HCT116 (cell line): ENCODE results near the gene LRRC47. TPM values are rescaled to one million over a fixed set of nuclear protein-coding genes. Genes with fewer than 3 reads are reported as not detected.

ENCODE experiments used
- ATAC-seq: fragments of 200-7000 bp; cut with Tn5 transposase; 2 replicates; pipeline ENCODE4 v1.9.1; 2020; ENCODE audit warnings: mild to moderate bottlenecking, moderate library complexity
- BruUV-seq: library from RNA; stranded (reverse); fragments of 400-500 nt; replicated peaks from 2 replicates; lab custom pipeline; 2021; lab: Mats Ljungman, UMichigan
- CTCF ChIA-PET: fragments of 300-600 bp; sonication (Branson Sonifier 250); formaldehyde crosslinking; loops from one replicate; lab custom pipeline; 2021; ENCODE audit warnings: antibody characterized with exemption; lab: Charles Lee
- POLR2A ChIA-PET: fragments of 300-600, 350-600 bp; sonication (Branson Sonifier 250); formaldehyde crosslinking; loops from one replicate; lab custom pipeline; 2021; ENCODE audit warnings: antibody characterized with exemption; lab: Charles Lee
- RAD21 ChIA-PET, 2 experiments: fragments of 300-600 bp; sonication (Branson Sonifier 250); formaldehyde crosslinking; loops; one replicate each; lab custom pipeline; 2023; ENCODE audit warnings: low total read pairs in 2 of 2; ENCODE audit not compliant: uncharacterized antibody in 2 of 2, unreplicated experiment in 2 of 2, low non-redundant PET in 1 of 2; lab: Charles Lee
- DNase-seq: peaks from one replicate; pipeline ENCODE4 v3.0.0-alpha.2; 2010; ENCODE audit warnings: low read depth, low spot score
- H2AFZ ChIP-seq: fragments of 200-600 bp; shearing (Covaris generic), sonication (generic); 2 replicates; pipeline ENCODE4 v1.6.1; 2017; ENCODE audit warnings: low read depth, mixed run types, mixed read lengths, antibody characterized with exemption, low read length; ENCODE audit not compliant: poor library complexity, severe bottlenecking
- H3K27ac ChIP-seq: 2 replicates; pipeline ENCODE4 v1.5.1; 2012; ENCODE audit warnings: low read depth, low read length
- H3K27me3 ChIP-seq: fragments of 200-600 bp; sonication (generic); 2 replicates; pipeline ENCODE4 v1.6.1; 2016; ENCODE audit warnings: mixed run types, low read length, mixed read lengths; ENCODE audit not compliant: insufficient read depth
- H3K36me3 ChIP-seq, 2 experiments: fragments of 200-500 bp in 1 of 2; fragments of 200-600 bp in 1 of 2; sonication (Bioruptor generic) in 1 of 2; sonication (generic) in 1 of 2; 2 replicates each; pipeline versions ENCODE4 v1.5.1 to v1.6.1; 2014 to 2016; ENCODE audit warnings: low read length in 2 of 2, inconsistent platforms in 1 of 2, mixed read lengths in 1 of 2, mixed run types in 1 of 2; ENCODE audit not compliant: insufficient read depth in 2 of 2, control insufficient read depth in 1 of 2
- H3K4me1 ChIP-seq, 2 experiments: fragments of 200-600 bp in 1 of 2; sonication (generic) in 1 of 2; 2 replicates each; pipeline versions ENCODE4 v1.5.1 to v1.6.1; 2012 to 2017; ENCODE audit warnings: low read length in 2 of 2, inconsistent platforms in 1 of 2, mild to moderate bottlenecking in 1 of 2, mixed read lengths in 1 of 2, mixed run types in 1 of 2, moderate library complexity in 1 of 2; ENCODE audit not compliant: insufficient read depth in 2 of 2, control insufficient read depth in 1 of 2
- H3K4me2 ChIP-seq: fragments of 200-600 bp; sonication (generic); 2 replicates; pipeline ENCODE4 v1.6.1; 2017; ENCODE audit warnings: mixed run types, low read length, mixed read lengths
- H3K4me3 ChIP-seq, 2 experiments: fragments of 200-600 bp in 1 of 2; sonication (generic) in 1 of 2; replicated peaks in 1 of 2; 2 replicates each; pipeline ENCODE4 v1.5.1; 2011 to 2016; ENCODE audit warnings: low read length in 2 of 2, control low read depth in 1 of 2, low read depth in 1 of 2, mild to moderate bottlenecking in 1 of 2, mixed read lengths in 1 of 2, mixed run types in 1 of 2
- H3K79me2 ChIP-seq: fragments of 200-600 bp; sonication (generic); 2 replicates; pipeline ENCODE4 v1.6.1; 2017; ENCODE audit warnings: mild to moderate bottlenecking, mixed run types, low read length, moderate library complexity, mixed read lengths; ENCODE audit not compliant: insufficient read depth
- H3K9ac ChIP-seq: fragments of 200-600 bp; sonication (generic); 2 replicates; pipeline ENCODE4 v1.6.1; 2016; ENCODE audit warnings: low read length, mixed read lengths
- H3K9me2 ChIP-seq: fragments of 200-600 bp; sonication (generic), shearing (Covaris generic); 2 replicates; pipeline ENCODE4 v1.6.1; 2017; ENCODE audit warnings: mixed run types, mild to moderate bottlenecking, moderate library complexity; ENCODE audit not compliant: insufficient read depth
- H3K9me3 ChIP-seq, 2 experiments: fragments of 200-500 bp in 1 of 2; fragments of 200-600 bp in 1 of 2; sonication (Bioruptor generic) in 1 of 2; sonication (generic) in 1 of 2; 2 replicates each; pipeline ENCODE4 v1.6.1; 2014 to 2017; ENCODE audit warnings: low read length in 2 of 2, mixed read lengths in 2 of 2, inconsistent platforms in 1 of 2, low read depth in 1 of 2, mild to moderate bottlenecking in 1 of 2, mixed run types in 1 of 2, moderate library complexity in 1 of 2; ENCODE audit not compliant: control insufficient read depth in 1 of 2, insufficient read depth in 1 of 2
- H4K20me1 ChIP-seq: fragments of 200-600 bp; sonication (generic), shearing (Covaris generic); 2 replicates; pipeline ENCODE4 v1.6.1; 2017; ENCODE audit warnings: mixed run types, mild to moderate bottlenecking, moderate library complexity; ENCODE audit not compliant: insufficient read depth
- CBX3 ChIP-seq: IDR thresholded peaks from 2 replicates; pipeline ENCODE4 v1.6.1; 2012; ENCODE audit warnings: low read depth
- CTCF ChIP-seq, 3 experiments: fragments of 200-600 bp in 1 of 3; sonication (generic) in 1 of 3; IDR thresholded peaks in 2 of 3; conservative IDR thresholded peaks in 1 of 3; 2 replicates each; pipeline ENCODE4 v1.5.1; 2012 to 2017; ENCODE audit warnings: low read depth in 2 of 3, low read length in 2 of 3, antibody characterized with exemption in 1 of 3, borderline replicate concordance in 1 of 3, control low read depth in 1 of 3, mild to moderate bottlenecking in 1 of 3, mixed read lengths in 1 of 3, mixed run types in 1 of 3, moderate library complexity in 1 of 3; ENCODE audit not compliant: insufficient read depth in 1 of 3
- EZH2phosphoT487 ChIP-seq: fragments of 200-600 bp; IDR thresholded peaks from 2 replicates; pipeline ENCODE4 v1.6.1; 2018; ENCODE audit warnings: antibody characterized with exemption, borderline replicate concordance
- JUND ChIP-seq: IDR thresholded peaks from 2 replicates; pipeline ENCODE4 v1.6.1; 2012
- POLR2A ChIP-seq: IDR thresholded peaks from 2 replicates; pipeline ENCODE4 v1.7.0; 2011; ENCODE audit warnings: borderline replicate concordance; ENCODE audit not compliant: insufficient read depth, insufficient read length; ENCODE audit errors: extremely low read depth
- SP1 ChIP-seq: IDR thresholded peaks from 2 replicates; pipeline ENCODE4 v1.6.1; 2012; ENCODE audit warnings: low read depth
- SRF ChIP-seq: IDR thresholded peaks from 2 replicates; pipeline ENCODE4 v1.6.1; 2012; ENCODE audit warnings: low read depth
- TCF7L2 ChIP-seq: IDR thresholded peaks from 2 replicates; pipeline ENCODE4 v1.7.0; 2011; ENCODE audit warnings: borderline replicate concordance, inconsistent platforms; ENCODE audit not compliant: insufficient read depth, insufficient read length; ENCODE audit errors: extremely low read depth
- ZFX ChIP-seq: fragments of 450-650 bp; IDR thresholded peaks from 2 replicates; pipeline ENCODE4 v1.6.1; 2017
- intact Hi-C: fragments of 100-400 bp; cut with micrococcal nuclease; formaldehyde crosslinking; loops from 2 replicates; pipeline ENCODE4 v1.10.0; 2022
- total RNA-seq: library from RNA; stranded (reverse); gene quantifications from one replicate; pipeline ENCODE4 v1.2.1, GENCODE V29; 2021; ENCODE audit not compliant: unreplicated experiment

The LRRC47 gene
- total RNA-seq, 1 experiment from 2014 or later, result 48.0 TPM

DNA sequence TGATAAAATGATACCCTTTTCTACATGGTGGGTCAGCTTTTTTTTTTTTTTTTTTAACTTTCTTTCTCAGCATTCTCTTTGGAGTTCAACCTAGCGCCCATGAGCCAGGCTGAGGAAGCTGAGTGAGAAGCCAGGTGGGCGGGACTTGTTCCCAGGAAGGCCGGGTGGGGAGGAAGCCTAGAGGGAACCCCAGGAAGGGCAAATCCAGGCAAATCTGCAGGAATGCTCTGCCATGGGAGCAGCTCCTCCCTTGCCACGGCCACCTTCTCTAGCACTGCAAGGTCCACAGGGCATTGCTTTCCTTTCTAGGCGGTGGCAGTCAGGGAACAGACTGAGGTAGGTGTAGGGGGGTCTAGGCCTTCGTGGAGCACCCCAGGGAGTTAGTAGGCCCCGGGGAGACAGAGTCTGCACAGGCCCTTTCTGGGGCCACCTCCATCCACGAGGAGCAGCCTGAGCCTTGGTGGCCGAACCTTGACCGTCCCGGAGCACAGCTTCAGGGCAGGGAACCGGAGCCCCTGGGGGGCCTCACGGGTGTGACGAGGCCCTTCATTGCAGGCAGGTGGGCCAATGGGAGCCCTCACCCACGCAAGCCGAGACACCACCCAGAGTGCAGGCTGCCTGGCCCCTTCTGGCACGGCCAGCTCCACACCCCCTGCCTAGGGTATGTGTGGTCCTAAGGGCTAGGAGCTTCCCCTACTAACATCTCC, 62.3 kb downstream of the LRRC47 start:
- POLR2A ChIA-PET, result no interaction called here
- no peak for TF ChIP-seq CTCF (IDR thresholded peaks at IDR 0.05 in 2 of 3, conservative IDR thresholded peaks at IDR 0.05 in 1 of 3; ENCODE audit: borderline replicate concordance in 1 of 3, insufficient read depth in 1 of 3, low read depth in 2 of 3, low read length in 2 of 3)
- no peak for TF ChIP-seq JUND
- no peak for TF ChIP-seq SP1
- no peak for TF ChIP-seq SRF
- no peak for TF ChIP-seq POLR2A
- no peak for TF ChIP-seq CBX3
- no peak for TF ChIP-seq ZFX
- no peak for TF ChIP-seq EZH2phosphoT487
- TF ChIP-seq TCF7L2, result no peak
- Histone ChIP-seq H3K4me2 (no peak overlapping the region), H3K9me3 (no peaks in the 10 kb centered on the region), H3K36me3 (no peaks in the 10 kb centered on the region), H3K4me1 (no peaks in the 10 kb centered on the region), H3K27me3 (no peaks in the 10 kb centered on the region), H3K9me2 (no peaks in the 10 kb centered on the region), H4K20me1 (no peaks in the 10 kb centered on the region), H3K4me3 (no peak overlapping the region), H3K79me2 (no peaks in the 10 kb centered on the region), H3K9ac (no peak overlapping the region), H2AFZ (no peak overlapping the region), H3K27ac (no peak overlapping the region)
- DNase-seq (no peak), ATAC-seq (no peak)
- RAD21 ChIA-PET, result no interaction called here
- CTCF ChIA-PET, result interaction anchor here (1.8 kb wide), 1 partner anchor 9 kb away, joined by 5 read pairs; no protein-coding TSS in a partner anchor
- intact Hi-C loops, result no loop called here
- BruUV-seq, result no TSS peak
